Measurements from ENCODE around the gene RASSF4. TPM values are rescaled to one million over a fixed set of nuclear protein-coding genes. Genes with fewer than 3 reads are reported as not detected.

RASSF4 gene
- polyA plus RNA-seq, 1 donor (not counting 4 experiments of a cell fraction or from before 2014, with no cell fraction given): 0.20 TPM

DNA sequence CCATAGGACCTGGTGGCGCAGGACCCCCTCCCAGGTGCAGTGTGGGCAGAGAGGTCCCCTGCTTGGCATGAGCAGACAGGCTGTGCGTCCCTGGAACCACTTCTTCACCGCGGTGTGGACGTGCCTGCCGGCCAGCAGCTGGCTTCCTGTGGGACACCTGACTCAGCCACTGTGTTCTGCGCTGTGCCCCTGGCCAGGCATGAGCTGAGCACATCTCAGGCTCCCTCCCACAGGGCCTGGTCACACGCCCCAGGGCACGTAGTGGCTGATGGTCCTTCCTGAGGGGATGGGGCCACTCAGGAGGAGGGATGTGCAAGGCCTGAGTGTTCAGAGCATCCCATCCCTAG is 22.5 kb downstream of the RASSF4 start:
- no peaks in the 10 kb centered on the region for H3K27me3 ChIP-seq (ENCODE audit: control insufficient read depth, extremely low read depth, insufficient read depth, low read length)
- FAIRE-seq (no peak), DNase-seq (ENCODE audit: low read depth, low spot score) (no peak)
- dilution Hi-C loops (cut with MboI; ENCODE audit: extremely low pct_ligation_motif_present, low sequenced_read_pairs): no loop called here
- no peaks in the 10 kb centered on the region for H4K20me1 ChIP-seq (ENCODE audit: control insufficient read depth, extremely low read depth, insufficient read depth, low read length)
- no peaks in the 10 kb centered on the region for H3K9me3 ChIP-seq (ENCODE audit: control insufficient read depth, low read depth, low read length)
- H3K27ac ChIP-seq (ENCODE audit: control insufficient read depth, insufficient read depth, low read length): peak overlapping the region; percentile 85
- H3K4me2 ChIP-seq (ENCODE audit: control insufficient read depth, extremely low read depth, insufficient read depth, low read depth, low read length): peak overlapping the region; percentile 73
- no peaks in the 10 kb centered on the region for H3K9me1 ChIP-seq (ENCODE audit: control insufficient read depth, extremely low read depth, insufficient read depth, low read length)
- no peak overlapping the region for H3K4me3 ChIP-seq (ENCODE audit: control insufficient read depth in 2 of 3, extremely low read depth in 1 of 3, insufficient read depth in 2 of 3, low read depth in 1 of 3, low read length in 3 of 3)
- TF ChIP-seq EZH2 (IDR thresholded peaks at IDR 0.05; ENCODE audit: low read length): no peak
- TF ChIP-seq, protein P1, sequence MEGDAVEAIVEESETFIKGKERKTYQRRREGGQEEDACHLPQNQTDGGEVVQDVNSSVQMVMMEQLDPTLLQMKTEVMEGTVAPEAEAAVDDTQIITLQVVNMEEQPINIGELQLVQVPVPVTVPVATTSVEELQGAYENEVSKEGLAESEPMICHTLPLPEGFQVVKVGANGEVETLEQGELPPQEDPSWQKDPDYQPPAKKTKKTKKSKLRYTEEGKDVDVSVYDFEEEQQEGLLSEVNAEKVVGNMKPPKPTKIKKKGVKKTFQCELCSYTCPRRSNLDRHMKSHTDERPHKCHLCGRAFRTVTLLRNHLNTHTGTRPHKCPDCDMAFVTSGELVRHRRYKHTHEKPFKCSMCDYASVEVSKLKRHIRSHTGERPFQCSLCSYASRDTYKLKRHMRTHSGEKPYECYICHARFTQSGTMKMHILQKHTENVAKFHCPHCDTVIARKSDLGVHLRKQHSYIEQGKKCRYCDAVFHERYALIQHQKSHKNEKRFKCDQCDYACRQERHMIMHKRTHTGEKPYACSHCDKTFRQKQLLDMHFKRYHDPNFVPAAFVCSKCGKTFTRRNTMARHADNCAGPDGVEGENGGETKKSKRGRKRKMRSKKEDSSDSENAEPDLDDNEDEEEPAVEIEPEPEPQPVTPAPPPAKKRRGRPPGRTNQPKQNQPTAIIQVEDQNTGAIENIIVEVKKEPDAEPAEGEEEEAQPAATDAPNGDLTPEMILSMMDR (optimal IDR thresholded peaks at IDR 0.05 in 1 of 3, IDR thresholded peaks at IDR 0.05 in 1 of 3, conservative IDR thresholded peaks at IDR 0.05 in 1 of 3; ENCODE audit: extremely low read depth in 1 of 3, insufficient read depth in 2 of 3, low read length in 3 of 3): no peak
- H3K36me3 ChIP-seq (ENCODE audit: control insufficient read depth in 2 of 2, extremely low read depth in 1 of 2, insufficient read depth in 2 of 2, low read length in 2 of 2): no peaks in the 10 kb centered on the region
- no peaks in the 10 kb centered on the region for H3K79me2 ChIP-seq (ENCODE audit: control insufficient read depth, insufficient read depth, low read length)
- H3K4me1 ChIP-seq (ENCODE audit: control insufficient read depth, extremely low read depth, insufficient read depth, low read length): peaks cover 45% of the 10 kb centered on the region
- H2AFZ ChIP-seq (ENCODE audit: control insufficient read depth, low read length): no peak overlapping the region
- peak overlapping the region; percentile 65 for H3K9ac ChIP-seq (ENCODE audit: control insufficient read depth, extremely low read depth, insufficient read depth, low read length)

DNA sequence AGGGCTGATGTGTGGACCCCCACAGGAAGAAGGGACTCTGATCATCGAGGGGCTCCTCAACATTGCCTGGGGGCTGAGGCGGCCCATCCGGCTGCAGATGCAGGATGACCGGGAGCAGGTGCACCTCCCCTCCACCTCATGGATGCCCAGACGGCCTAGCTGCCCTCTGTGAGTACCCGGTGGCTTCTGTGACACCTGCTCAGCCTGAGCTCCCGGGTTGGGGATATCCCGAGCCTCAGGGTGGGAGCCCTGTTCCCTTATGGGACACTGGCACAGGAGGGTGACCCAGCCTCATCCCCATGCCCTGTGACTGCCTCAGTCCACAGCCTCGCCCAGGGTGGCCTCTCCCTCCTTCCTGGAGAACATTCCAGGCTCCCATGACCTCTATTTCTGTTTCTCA is 22.9 kb downstream of the RASSF4 start:
- FAIRE-seq (no peak), DNase-seq (ENCODE audit: low read depth, low spot score) (no peak)
- no peak overlapping the region for H2AFZ ChIP-seq (ENCODE audit: control insufficient read depth, low read length)
- no peaks in the 10 kb centered on the region for H3K9me3 ChIP-seq (ENCODE audit: control insufficient read depth, low read depth, low read length)
- H3K27me3 ChIP-seq (ENCODE audit: control insufficient read depth, extremely low read depth, insufficient read depth, low read length): no peaks in the 10 kb centered on the region
- H3K79me2 ChIP-seq (ENCODE audit: control insufficient read depth, insufficient read depth, low read length): no peaks in the 10 kb centered on the region
- no peak overlapping the region for H3K4me2 ChIP-seq (ENCODE audit: control insufficient read depth, extremely low read depth, insufficient read depth, low read depth, low read length)
- no peaks in the 10 kb centered on the region for H4K20me1 ChIP-seq (ENCODE audit: control insufficient read depth, extremely low read depth, insufficient read depth, low read length)
- dilution Hi-C loops (cut with MboI; ENCODE audit: extremely low pct_ligation_motif_present, low sequenced_read_pairs): no loop called here
- TF ChIP-seq, protein P1 (optimal IDR thresholded peaks at IDR 0.05 in 1 of 3, IDR thresholded peaks at IDR 0.05 in 1 of 3, conservative IDR thresholded peaks at IDR 0.05 in 1 of 3; ENCODE audit: extremely low read depth in 1 of 3, insufficient read depth in 2 of 3, low read length in 3 of 3): no peak
- TF ChIP-seq EZH2 (IDR thresholded peaks at IDR 0.05; ENCODE audit: low read length): no peak
- no peaks in the 10 kb centered on the region for H3K9me1 ChIP-seq (ENCODE audit: control insufficient read depth, extremely low read depth, insufficient read depth, low read length)
- no peaks in the 10 kb centered on the region for H3K36me3 ChIP-seq (ENCODE audit: control insufficient read depth in 2 of 2, extremely low read depth in 1 of 2, insufficient read depth in 2 of 2, low read length in 2 of 2)
- no peak overlapping the region for H3K9ac ChIP-seq (ENCODE audit: control insufficient read depth, extremely low read depth, insufficient read depth, low read length)
- H3K4me3 ChIP-seq (ENCODE audit: control insufficient read depth in 2 of 3, extremely low read depth in 1 of 3, insufficient read depth in 2 of 3, low read depth in 1 of 3, low read length in 3 of 3): no peak overlapping the region
- H3K4me1 ChIP-seq (ENCODE audit: control insufficient read depth, extremely low read depth, insufficient read depth, low read length): peaks cover 45% of the 10 kb centered on the region
- no peak overlapping the region for H3K27ac ChIP-seq (ENCODE audit: control insufficient read depth, insufficient read depth, low read length)
